Measurements from ENCODE around the gene ABHD1.

- no peak for TF ChIP-seq CTCF (IDR thresholded peaks at IDR 0.05)
- TF ChIP-seq POLR2A (IDR thresholded peaks at IDR 0.05), result no peak
- TF ChIP-seq POLR2AphosphoS5 (IDR thresholded peaks at IDR 0.05), result no peak
These were observed 13.8 kb downstream of the ABHD1 start for GRCh38 chr2:27137322-27137935.

All from breast epithelium (tissue), 3 donors.